Choroid plexus epithelial cell (primary cell): ENCODE results near the gene PPARD.

Source experiments
- DNase-seq: peaks from one replicate; pipeline ENCODE4 v3.0.0-alpha.2; 2010; ENCODE audit warnings: low read depth
- H3K4me3 ChIP-seq: 2 replicates; pipeline ENCODE4 v1.5.1; 2011; ENCODE audit warnings: low read depth, mild to moderate bottlenecking, control low read depth, low read length, moderate library complexity
- CTCF ChIP-seq: conservative IDR thresholded peaks from 2 replicates; pipeline ENCODE4 v1.5.1; 2011; ENCODE audit warnings: low read depth, mild to moderate bottlenecking, control low read depth, inconsistent platforms, low read length, moderate library complexity

The PPARD gene

GRCh38 chr6:35413911-35414310, 71.6 kb downstream of the PPARD start:
- H3K4me3 ChIP-seq: no peak overlapping the region
- TF ChIP-seq CTCF: no peak
- DNase-seq: no peak

DNA sequence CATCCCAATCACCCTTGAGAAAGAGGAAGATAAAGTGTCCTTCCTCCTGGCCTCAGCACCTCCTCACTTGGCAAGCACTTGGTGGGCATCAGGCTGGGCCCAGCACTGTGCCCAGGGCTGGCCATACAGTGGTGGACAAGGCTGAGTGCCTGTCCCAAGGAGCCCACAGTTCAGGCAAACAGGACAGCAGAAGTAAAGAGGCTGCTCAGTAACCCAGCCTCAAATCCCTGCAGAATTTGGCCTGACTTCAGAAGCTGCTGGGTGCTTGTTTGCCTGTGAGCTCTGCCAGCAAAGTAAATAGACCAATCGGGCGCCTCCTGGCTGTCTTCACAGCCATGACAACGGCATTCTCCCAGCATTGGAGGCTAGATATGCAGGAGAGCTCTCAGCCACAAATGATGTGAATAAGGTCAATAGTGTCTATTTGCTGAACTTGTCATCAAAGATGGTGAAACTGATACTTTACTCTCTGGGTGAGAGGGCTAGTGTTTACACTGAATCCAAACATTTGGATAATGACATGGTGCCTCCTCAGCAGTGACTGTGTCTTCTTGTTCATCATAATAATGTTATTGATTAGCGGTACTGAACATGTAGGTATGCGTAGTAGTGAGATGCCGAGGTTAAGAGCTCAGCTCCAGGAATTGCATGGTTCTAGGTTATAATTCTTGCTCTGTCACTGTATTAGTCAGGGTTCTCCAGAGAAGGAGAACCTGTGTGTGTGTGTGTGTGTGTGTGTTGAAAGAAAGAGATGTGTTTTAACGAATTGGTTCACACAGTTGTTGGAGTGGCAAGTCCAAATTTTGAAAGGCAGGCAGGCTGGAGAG, 72.9 kb downstream of the PPARD start:
- TF ChIP-seq CTCF: peak; percentile 80
- no peak overlapping the region for H3K4me3 ChIP-seq
- peak; percentile 96 for DNase-seq

DNA sequence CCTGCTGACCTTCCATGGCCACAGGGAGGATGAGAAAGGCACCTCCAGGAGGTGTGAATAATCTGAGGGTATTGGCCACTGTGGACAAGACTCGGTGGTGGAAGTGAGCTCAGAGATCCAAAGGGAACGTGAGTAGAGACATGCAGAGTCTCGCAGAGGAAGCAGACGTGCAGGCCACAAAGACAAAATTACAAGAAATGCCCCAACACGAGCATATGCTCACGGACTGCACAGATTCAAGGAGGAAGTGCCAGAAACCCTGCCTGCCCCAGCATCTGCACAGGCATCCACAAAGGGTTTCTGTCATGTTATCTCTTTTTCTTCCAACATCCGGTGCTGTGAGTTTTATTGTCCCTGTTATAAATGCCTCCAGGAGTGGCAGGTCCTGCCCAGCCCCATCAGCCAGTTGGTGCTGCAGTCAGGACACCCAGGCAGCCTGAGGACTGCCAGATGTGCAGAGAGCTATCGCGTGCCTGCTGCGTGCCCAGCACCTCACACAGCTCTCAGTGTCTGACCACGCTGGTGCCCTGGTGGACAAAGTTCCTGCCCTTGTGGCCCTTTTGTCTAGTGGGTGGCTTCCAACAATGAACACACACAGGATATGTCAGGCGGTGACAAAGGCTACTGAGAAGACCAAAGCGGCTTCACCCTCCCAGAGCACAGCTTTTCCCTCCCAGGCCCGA, 75.8 kb downstream of the PPARD start:
- TF ChIP-seq CTCF: no peak
- no peak overlapping the region for H3K4me3 ChIP-seq
- no peak for DNase-seq

DNA sequence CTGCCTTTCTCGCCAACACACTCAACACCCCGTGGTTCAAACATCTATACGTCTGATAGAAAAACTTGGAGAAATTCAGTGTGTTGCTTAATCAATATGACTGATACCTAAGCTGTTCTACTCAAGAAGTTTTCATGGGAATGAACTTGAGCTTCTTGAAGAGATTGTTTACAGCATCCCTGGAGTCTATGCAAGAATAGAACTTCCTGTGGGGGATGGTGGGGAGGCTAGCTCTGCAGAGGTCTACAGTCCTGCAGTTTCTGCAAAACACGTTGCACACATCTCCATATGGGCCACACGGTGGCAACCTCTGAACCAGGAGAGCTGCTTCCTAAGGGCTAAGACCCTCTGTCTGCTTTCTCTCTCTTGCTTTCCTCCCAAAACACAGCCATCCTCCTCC, 77.1 kb downstream of the PPARD start:
- peak; percentile 95 for DNase-seq
- TF ChIP-seq CTCF: peak; percentile 66
- H3K4me3 ChIP-seq: no peak overlapping the region

GRCh38 chr6:35419961-35420360, 77.6 kb downstream of the PPARD start:
- no peak overlapping the region for H3K4me3 ChIP-seq
- no peak for DNase-seq
- no peak for TF ChIP-seq CTCF

GRCh38 chr6:35425284-35425683, 82.9 kb downstream of the PPARD start:
- TF ChIP-seq CTCF: no peak
- DNase-seq: peak; percentile 97
- H3K4me3 ChIP-seq: no peak overlapping the region
